ENCODE measurements around the gene VMP1. TPM values are rescaled to one million over a fixed set of nuclear protein-coding genes. Genes with fewer than 3 reads are reported as not detected.

The VMP1 gene
- polyA plus RNA-seq, 4 donors = 95.0 to 113 (median 105) TPM

Other genes starting within 250 kb of the VMP1 start
- 10 to 100 TPM; 78.9 to 96.9 (median 91.4) TPM for gene DHX40, start 142.0 kb upstream of the VMP1 start, polyA plus RNA-seq (ENCODE audit: insufficient read length in 4 of 4)
- gene CLTC, start 87.8 kb upstream of the VMP1 start, polyA plus RNA-seq (ENCODE audit: insufficient read length in 4 of 4) = 100 to 1,000 TPM; 283 to 318 (median 315) TPM
- gene PTRH2, start 224 bp upstream of the VMP1 start, polyA plus RNA-seq (ENCODE audit: insufficient read length in 4 of 4) = 10 to 100 TPM; 23.8 to 26.5 (median 25.6) TPM
- gene TUBD1, start 185.3 kb downstream of the VMP1 start, polyA plus RNA-seq (ENCODE audit: insufficient read length in 4 of 4) = 10 to 100 TPM; 18.5 to 25.0 (median 21.1) TPM
- 10 to 100 TPM; 36.0 to 43.3 (median 39.5) TPM for gene RPS6KB1, start 185.5 kb downstream of the VMP1 start, polyA plus RNA-seq (ENCODE audit: insufficient read length in 4 of 4)

All from right renal pelvis (tissue), 4 donors.